ENCODE measurements around the gene RRP12. TPM values are rescaled to one million over a fixed set of nuclear protein-coding genes. Genes with fewer than 3 reads are reported as not detected.

The RRP12 gene
- polyA plus RNA-seq, 1 donor from 2014 or later = 9.7 TPM

GRCh38 chr10:97335188-97335619, 65.9 kb downstream of the RRP12 start:
- Histone ChIP-seq H3F3A (ENCODE audit: insufficient read depth, low read length, poor library complexity, severe bottlenecking) (peaks cover 3% of the 10 kb centered on the region), H4K20me1 (ENCODE audit: insufficient read depth) (no peaks in the 10 kb centered on the region), H2AFZ (ENCODE audit: low read depth, low read length) (peak overlapping the region; percentile 27), H3K4me2 (ENCODE audit: low read length) (no peak overlapping the region), H3K4me3 (ENCODE audit: low read length) (peak overlapping the region; percentile 81), H3K36me3 (ENCODE audit: insufficient read depth, low read length) (no peaks in the 10 kb centered on the region), H3K27ac (ENCODE audit: low read length) (no peak overlapping the region), H3K79me2 (replicated peaks; ENCODE audit: insufficient read depth, low read length) (peaks cover 17% of the 10 kb centered on the region), H3K27me3 (ENCODE audit: insufficient read depth, low read depth, low read length) (peaks cover 53% of the 10 kb centered on the region), H3K9me3 (ENCODE audit: low read length) (no peaks in the 10 kb centered on the region), H3K9me2 (ENCODE audit: insufficient read depth, low read length) (no peaks in the 10 kb centered on the region), H3K9ac (ENCODE audit: low read length) (peak overlapping the region; percentile 93)
- TF ChIP-seq, protein P1, sequence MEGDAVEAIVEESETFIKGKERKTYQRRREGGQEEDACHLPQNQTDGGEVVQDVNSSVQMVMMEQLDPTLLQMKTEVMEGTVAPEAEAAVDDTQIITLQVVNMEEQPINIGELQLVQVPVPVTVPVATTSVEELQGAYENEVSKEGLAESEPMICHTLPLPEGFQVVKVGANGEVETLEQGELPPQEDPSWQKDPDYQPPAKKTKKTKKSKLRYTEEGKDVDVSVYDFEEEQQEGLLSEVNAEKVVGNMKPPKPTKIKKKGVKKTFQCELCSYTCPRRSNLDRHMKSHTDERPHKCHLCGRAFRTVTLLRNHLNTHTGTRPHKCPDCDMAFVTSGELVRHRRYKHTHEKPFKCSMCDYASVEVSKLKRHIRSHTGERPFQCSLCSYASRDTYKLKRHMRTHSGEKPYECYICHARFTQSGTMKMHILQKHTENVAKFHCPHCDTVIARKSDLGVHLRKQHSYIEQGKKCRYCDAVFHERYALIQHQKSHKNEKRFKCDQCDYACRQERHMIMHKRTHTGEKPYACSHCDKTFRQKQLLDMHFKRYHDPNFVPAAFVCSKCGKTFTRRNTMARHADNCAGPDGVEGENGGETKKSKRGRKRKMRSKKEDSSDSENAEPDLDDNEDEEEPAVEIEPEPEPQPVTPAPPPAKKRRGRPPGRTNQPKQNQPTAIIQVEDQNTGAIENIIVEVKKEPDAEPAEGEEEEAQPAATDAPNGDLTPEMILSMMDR (IDR thresholded peaks at IDR 0.05; ENCODE audit: poor library complexity, severe bottlenecking) = no peak
- TF ChIP-seq POLR2AphosphoS5 (IDR thresholded peaks at IDR 0.05) (no peak), MXI1 (conservative IDR thresholded peaks at IDR 0.05; ENCODE audit: poor library complexity, severe bottlenecking) (no peak), EP300 (conservative IDR thresholded peaks at IDR 0.05; ENCODE audit: poor library complexity, severe bottlenecking) (no peak), TAF1 (IDR thresholded peaks at IDR 0.05; ENCODE audit: low read depth) (no peak), SMC3 (conservative IDR thresholded peaks at IDR 0.05; ENCODE audit: poor library complexity) (no peak), EZH2 (IDR thresholded peaks at IDR 0.05; ENCODE audit: borderline replicate concordance, insufficient read depth, low read length, poor library complexity, severe bottlenecking) (no peak), RAD21 (conservative IDR thresholded peaks at IDR 0.05) (no peak), REST (IDR thresholded peaks at IDR 0.05; ENCODE audit: borderline replicate concordance) (no peak)

GRCh38 chr10:97334370-97335175, 66.6 kb downstream of the RRP12 start, which contains the start of gene FRAT2:
FRAT2 (minus strand) TSS chr10:97334729; CDS start chr10:97334572, 157 bp downstream.
- H3K9me3 ChIP-seq (ENCODE audit: low read length) = no peaks in the 10 kb centered on the region
- peak; percentile 28 for TF ChIP-seq RAD21 (conservative IDR thresholded peaks at IDR 0.05)
- TF ChIP-seq POLR2AphosphoS5 (IDR thresholded peaks at IDR 0.05) = peak; percentile 91
- TF ChIP-seq SMC3 (conservative IDR thresholded peaks at IDR 0.05; ENCODE audit: poor library complexity) = peak; percentile 7
- TF ChIP-seq EZH2 (IDR thresholded peaks at IDR 0.05; ENCODE audit: borderline replicate concordance, insufficient read depth, low read length, poor library complexity, severe bottlenecking) = no peak
- TF ChIP-seq, protein P1 (IDR thresholded peaks at IDR 0.05; ENCODE audit: poor library complexity, severe bottlenecking) = no peak
- peak; percentile 85 for TF ChIP-seq EP300 (conservative IDR thresholded peaks at IDR 0.05; ENCODE audit: poor library complexity, severe bottlenecking)
- TF ChIP-seq REST (IDR thresholded peaks at IDR 0.05; ENCODE audit: borderline replicate concordance) = peak; percentile 58
- TF ChIP-seq MXI1 (conservative IDR thresholded peaks at IDR 0.05; ENCODE audit: poor library complexity, severe bottlenecking) = peak; percentile 94
- no peak for TF ChIP-seq TAF1 (IDR thresholded peaks at IDR 0.05; ENCODE audit: low read depth)
- H3K4me3 ChIP-seq (ENCODE audit: low read length) = peak within 1 kb of the TSS; percentile 97
- no peaks in the 10 kb centered on the region for H3K36me3 ChIP-seq (ENCODE audit: insufficient read depth, low read length)
- H3F3A ChIP-seq (ENCODE audit: insufficient read depth, low read length, poor library complexity, severe bottlenecking) = peaks cover 3% of the 10 kb centered on the region
- H4K20me1 ChIP-seq (ENCODE audit: insufficient read depth) = no peaks in the 10 kb centered on the region
- H3K9ac ChIP-seq (ENCODE audit: low read length) = peak within 1 kb of the TSS; percentile 93
- peaks cover 17% of the 10 kb centered on the region for H3K79me2 ChIP-seq (replicated peaks; ENCODE audit: insufficient read depth, low read length)
- H3K27ac ChIP-seq (ENCODE audit: low read length) = peak within 1 kb of the TSS; percentile 82
- peaks cover 51% of the 10 kb centered on the region for H3K27me3 ChIP-seq (ENCODE audit: insufficient read depth, low read depth, low read length)
- H3K4me2 ChIP-seq (ENCODE audit: low read length) = peak within 1 kb of the TSS; percentile 39
- peak within 1 kb of the TSS; percentile 27 for H2AFZ ChIP-seq (ENCODE audit: low read depth, low read length)
- H3K9me2 ChIP-seq (ENCODE audit: insufficient read depth, low read length) = no peaks in the 10 kb centered on the region

All from neural cell (in vitro differentiated cells).